Skin of body (tissue), 2 donors: ENCODE data around the gene GKAP1. TPM values are rescaled to one million over a fixed set of nuclear protein-coding genes. Genes with fewer than 3 reads are reported as not detected.
"Not testable (repeated sequence)": the region's sequence is repeated elsewhere in the genome, so short reads cannot be mapped to it uniquely, and the experiment has no call there.

Experiments
- DNase-seq: peaks from one replicate; lab custom pipeline; 2025; lab: John Stamatoyannopoulos, UW
- total RNA-seq: library from RNA; depleted of rRNA; stranded (reverse); fragments of >200 nt; gene quantifications from one replicate; pipeline ENCODE4 v1.2.3, GENCODE V29; 2014

Gene GKAP1
- total RNA-seq, 1 donor from 2014 or later: 5.6 TPM

DNA sequence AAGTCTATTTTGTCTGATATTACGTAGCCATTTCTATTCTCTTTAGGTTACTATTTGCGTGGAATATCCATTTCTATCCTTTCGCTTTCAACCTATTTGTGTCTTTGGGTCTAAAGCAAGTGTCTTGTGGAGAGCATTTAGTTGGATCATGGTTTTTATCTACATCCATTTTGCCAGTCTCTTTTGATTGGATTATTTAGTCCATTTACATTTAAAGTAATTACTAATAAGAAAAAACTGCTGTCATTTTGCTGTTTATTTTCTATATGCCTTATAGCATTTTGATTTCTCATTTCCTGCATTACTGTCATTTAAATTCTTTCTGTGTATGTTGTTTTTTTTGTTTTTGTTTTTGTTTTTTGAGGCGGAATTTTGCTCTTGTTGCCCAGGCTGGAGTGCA, 83.8 kb downstream of the GKAP1 start:
- DNase-seq: no peak

DNA sequence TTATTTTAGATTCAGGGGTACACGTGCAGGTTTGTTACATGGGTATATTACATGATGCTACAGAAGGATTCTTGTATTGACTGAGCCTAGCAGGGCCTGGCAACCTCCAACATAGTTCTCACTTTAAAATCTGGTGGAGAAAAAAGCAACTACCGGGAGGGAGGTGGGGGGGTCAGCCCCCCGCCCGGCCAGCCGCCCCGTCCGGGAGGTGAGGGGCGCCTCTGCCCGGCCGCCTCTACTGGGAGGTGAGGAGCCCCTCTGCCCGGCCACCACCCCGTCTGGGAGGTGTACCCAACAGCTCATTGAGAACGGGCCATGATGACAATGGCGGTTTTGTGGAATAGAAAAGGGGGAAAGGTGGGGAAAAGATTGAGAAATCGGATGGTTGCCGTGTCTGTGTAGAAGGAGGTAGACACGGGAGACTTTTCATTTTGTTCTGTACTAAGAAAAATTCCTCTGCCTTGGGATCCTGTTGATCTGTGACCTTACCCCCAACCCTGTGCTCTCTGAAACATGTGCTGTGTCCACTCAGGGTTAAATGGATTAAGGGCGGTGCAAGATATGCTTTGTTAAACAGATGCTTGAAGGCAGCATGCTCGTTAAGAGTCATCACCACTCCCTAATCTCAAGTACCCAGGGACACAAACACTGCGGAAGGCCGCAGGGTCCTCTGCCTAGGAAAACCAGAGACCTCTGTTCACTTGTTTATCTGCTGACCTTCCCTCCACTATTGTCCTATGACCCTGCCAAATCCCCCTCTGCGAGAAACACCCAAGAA, 88.8 kb downstream of the GKAP1 start:
- not testable (repeated sequence) for DNase-seq

DNA sequence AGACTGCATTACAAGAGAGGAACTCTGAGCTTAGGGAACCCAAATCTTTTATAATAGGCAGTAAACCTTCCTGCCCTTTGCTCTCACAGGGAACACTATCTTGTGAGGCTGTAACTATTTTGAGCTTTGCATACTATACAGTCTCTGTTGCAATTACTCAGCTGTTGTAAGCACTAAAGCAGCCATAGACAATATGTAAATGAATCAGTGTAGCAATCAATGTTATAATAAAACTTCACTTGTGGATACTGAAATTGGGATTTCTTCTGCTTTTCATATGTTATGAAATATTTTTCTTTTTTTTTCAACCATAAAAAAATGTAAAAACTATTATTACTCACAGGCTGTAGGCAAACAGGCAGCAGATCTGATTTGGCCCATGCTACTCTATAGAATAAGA, 93.1 kb downstream of the GKAP1 start:
- DNase-seq: no peak

DNA sequence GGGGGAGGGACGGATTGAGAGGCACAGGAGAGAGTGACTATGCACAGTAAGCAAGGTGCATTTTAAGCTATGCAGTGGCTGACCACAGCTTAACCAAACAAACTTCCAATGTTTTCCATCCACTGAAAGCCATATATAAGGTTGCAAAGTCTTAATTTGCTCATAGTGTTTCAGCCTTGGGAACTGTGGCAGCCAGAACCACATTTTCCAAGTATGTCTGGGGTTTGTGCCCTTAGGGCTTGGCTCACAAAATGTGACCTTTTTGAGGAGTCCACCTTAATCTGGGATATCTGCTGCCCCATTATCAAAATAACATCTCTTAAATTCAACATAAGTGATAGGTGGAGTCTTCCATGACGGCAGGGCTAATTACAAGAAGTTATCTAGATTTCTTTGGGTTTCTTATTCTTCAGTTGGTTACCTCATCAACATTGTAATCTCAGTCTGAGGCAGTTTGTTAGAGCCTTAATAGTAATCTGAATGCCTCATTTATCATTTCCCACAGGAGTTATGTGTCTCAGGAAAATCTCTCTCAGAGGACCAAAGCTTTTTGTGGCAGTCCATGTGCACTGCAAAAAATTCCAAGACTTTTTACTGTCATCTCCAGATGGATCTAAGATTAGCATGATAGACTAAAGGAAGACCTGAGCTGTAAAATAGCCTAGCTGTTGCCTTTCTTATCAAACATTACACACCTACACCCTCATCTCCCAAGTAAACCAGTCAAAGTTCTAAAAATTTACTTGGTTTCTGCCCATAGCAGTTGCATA, 94.7 kb downstream of the GKAP1 start:
- no peak for DNase-seq

DNA sequence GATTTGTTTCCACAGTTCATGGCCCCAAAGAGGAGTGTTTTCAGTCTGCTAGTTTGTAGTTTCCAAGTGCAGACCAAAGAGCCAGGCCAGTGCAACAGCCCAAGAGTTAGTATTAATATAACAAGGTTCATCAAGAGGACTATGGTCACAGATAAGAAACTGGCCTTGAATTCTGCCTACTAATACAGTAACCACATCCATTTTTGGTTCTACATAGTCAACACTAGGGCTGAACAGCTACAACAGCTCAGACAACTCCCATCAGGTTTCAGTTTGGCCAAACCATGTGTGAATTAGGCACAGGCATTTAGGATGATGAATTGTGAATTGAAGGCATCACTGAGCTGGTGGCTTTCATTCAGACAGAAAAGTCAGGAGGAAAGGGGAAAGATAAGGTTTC, 96.1 kb downstream of the GKAP1 start:
- DNase-seq: no peak

DNA sequence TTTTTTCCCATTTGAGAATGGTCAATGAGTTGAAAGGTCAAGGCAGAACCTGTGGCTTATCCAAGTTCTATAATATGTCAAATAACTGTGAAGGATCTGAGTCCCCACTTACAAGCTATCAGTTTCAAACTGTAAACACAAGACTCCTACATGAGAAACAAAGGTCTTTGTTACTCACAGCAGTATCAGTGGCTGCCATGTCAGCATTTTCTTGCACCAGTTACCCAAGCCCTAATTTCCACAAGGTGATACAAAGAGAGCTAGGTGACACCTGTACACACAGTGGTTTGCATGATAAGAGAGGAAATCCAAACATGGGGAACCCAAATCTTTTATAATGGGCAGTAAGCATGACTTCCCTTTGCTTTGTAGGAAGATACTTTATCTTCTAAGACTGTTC, 101.8 kb downstream of the GKAP1 start:
- no peak for DNase-seq

DNA sequence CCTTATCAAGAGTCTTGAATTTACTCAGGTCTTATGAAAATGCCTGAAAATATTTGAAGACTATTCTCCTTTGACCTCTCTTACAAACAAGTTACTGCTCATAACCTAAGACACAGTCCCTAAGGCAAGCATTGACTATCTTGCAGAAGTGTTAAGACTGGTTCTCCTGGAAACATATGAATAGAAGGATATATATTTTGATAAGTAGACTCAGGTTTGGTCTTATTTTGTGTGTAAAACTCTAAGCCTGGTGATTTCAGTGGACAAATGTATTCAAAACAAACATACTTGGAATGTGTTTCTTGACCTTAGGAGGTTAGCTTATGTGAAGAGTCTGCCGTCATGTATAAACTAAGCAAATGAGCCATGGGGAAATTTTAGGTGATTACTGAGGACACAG, 102.3 kb downstream of the GKAP1 start:
- no peak for DNase-seq

DNA sequence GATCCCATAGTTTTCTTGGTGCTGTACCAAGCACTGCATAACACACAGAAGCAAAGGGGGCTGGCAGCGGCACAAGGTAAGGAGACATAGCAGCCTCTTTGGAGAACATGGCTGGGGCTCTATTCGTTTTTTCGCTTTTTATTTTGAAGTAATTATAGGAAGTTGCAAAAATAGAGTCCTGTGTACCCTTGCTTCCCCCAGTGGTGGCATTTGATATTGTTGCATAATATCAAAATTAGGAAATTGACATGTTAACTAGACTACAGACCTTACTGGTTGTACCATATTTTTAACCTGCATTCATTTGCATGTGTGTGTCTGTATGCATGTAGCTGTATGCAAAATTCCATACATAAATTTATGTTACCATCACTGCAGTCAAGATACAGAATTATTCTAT, 103.2 kb downstream of the GKAP1 start:
- no peak for DNase-seq

DNA sequence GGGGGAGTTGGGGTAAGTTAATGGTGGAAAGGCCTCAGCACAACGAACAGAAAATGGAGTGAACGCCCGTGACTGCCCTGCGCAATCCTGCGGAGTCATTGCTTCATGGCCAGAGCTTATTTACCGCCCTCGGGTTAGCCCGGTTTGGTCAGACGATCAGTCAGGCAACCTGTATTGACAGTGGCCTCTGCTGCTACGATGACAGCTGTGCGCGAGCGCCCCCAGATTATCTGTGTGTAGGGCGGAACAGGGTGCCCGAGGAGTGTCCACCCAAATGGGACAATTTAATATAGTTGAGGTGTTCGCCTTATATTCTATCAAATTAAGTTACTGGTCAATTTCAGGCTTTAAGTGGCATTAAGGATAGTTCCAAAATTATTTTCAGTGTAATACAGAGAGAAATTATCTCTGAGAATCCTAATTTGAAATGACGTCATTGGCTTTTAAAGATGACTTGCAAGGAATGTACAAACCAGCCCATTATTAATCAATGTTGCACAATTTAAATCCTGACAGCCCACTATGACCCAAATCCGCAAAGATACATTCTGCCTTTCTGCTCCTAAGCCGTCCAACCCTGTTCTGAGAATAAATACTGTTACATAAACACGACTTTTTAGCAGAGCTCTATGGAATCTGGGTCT, 108.9 kb downstream of the GKAP1 start:
- peak; percentile 71 for DNase-seq

DNA sequence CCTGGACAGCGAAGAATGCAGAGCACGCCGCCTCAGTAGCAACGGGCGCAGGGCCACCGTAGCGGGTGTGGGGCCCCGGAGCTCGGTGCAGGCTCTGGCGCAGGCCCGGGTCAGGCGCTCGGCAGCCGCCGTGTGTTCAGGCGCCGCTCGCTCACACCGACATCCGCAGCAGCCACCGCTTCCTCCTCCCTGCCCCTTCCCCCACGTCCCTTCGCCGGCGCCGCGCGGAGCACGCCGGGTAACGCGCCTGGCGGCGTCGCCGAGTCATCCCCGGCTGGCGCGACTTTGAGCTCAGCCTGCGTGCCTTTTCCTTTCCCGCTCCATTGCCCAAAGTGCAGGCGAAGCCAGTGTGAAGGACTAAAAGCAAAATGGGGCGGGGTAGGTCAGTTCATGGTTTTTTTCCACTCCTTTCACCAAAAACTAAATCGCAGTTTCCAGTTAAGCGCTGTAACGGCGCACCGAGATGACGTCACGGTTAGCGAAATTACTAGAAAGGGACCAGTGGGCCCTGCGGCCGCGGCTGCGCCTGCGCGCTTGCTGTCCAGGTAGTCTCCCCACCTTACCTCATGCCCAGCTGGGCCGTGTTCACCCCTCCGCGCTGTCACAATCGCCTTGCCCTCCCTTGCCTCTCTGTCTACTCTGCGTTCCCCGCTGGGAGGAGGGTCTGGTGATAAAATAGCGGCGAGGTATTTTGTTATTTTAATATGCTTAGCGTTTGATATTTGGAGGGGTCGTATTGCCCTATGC, 109.6 kb downstream of the GKAP1 start, which contains the start of gene UBQLN1:
UBQLN1 (minus strand) TSS at position 191 of the 747 bp plus-strand sequence. CDS start 279 bp downstream, outside the sequence.
- peak; percentile 95 for DNase-seq

DNA sequence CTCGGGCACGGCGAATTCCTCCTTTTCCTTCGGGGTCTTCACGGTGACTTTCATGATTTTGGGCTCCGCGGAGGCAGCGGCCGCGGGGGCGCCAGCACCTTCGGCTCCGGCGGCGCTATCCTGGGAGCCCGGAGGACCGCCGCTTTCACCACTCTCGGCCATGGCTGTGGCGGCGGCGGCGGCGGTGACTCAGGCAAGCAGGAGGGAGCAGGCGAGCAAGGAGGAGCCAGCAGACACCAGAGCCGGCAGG, 110.1 kb downstream of the GKAP1 start:
- DNase-seq: no peak

DNA sequence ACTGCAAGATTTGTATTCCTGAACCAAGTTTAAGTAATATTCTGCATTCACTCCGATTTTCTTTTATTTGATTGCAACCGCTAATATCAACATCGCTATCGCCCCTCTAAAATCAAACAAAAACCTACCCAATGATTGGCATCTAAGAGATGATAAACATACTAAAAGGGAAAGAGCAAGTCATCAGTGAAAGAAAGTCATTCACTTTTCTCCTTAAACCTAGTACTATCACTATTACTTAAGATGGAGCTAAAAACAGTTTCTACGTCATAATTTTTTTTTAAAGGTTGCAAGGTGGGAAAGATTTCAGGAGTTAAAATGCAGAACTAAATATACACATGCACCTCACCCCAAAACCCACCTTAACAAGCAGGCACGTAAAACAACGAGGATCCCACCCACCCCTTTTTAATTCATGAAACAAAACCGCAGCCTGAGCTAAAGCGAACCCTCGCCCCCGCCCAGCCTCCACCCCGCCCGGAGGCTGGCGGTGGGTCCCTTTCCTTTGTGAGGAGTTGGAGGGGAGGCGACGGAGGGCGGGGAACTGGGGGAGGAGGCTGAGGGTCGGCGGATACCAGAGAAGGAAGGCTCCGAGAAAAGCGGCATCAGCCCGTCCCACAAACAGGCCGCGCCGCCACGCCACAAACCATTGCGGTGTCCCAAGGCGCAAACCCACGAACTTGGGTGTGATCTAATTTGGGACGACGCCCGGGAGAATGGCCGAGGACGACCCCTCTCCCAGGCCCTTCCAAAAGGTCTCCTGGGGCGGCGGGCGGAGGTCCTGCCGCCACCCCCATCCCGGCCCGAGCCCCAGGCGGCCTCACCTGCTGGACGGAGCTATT, 110.7 kb downstream of the GKAP1 start:
- peak; percentile 45 for DNase-seq

DNA sequence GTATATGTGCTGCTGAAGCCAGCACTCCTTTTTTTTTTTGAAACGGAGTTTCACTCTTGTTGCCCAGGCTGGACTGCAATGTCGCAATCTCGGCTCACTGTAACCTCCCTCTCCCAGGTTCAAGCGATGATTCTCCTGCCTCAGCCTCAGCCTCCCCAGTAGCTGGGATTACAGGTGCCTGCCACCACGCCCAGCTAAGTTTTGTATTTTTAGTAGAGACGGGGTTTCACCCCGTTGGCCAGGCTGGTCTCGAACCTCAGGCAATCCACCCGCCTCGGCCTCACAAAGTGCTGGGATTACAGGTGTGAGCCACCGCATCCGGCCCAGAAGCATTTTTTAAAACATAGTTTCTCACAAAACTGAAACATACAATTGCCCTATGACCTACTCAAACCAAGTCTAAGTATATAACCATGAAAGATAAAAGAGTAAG, 112.3 kb downstream of the GKAP1 start:
- DNase-seq: not testable (repeated sequence)

DNA sequence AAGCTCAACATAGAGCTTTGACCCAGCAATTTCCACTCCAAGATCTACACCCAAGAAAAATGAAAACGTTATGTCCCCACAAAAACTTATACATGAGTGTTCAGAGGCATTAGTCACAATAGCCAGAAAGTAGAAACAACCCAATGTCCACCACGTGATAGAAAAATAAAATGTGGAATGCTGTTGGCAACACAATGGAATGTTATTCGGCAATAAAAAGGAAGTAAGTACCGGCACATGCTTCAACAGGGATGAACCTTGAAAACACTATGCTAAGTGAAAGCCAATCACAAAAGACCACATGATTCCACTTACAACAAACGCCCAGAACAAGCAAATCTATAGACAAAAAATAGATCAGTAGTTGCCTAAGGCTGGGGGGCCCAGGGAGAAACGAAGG, 115.8 kb downstream of the GKAP1 start:
- DNase-seq: no peak

DNA sequence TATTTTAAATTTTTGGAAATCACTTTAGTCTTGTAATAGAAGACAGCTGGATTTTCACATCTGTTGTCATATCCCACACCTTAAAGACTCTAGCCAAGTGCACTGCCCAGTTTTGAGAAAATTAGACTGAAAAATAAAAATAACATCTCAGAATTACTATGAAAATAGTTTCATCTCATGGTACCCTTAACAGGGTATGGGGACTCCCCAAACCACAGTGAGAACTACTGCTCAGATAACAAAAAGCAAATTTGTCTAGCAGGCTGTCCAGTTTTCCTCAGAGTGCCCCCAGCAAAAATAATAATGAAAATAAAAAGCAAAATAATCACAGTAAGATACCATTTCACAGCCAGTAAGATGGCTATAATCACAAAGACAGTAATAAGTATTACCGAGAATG, 116.3 kb downstream of the GKAP1 start:
- DNase-seq: no peak

DNA sequence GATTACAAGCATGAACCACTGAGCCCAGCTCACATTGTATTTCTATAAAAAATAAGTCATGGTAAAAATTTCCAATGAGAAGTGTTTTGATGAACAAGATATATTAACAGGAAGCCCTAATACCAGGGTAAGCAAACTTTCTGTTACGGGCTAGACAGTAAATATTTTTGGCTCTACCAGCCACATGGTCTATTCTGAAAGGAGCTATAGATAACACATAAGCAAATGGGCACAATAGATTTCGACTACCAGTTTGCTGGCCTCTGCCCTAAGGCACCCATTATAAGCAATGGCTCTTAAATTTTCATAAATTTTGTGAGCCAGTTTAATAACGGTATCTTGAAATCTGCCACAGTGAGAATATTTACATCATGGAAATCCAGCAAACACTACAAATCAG, 118.0 kb downstream of the GKAP1 start:
- DNase-seq: no peak

DNA sequence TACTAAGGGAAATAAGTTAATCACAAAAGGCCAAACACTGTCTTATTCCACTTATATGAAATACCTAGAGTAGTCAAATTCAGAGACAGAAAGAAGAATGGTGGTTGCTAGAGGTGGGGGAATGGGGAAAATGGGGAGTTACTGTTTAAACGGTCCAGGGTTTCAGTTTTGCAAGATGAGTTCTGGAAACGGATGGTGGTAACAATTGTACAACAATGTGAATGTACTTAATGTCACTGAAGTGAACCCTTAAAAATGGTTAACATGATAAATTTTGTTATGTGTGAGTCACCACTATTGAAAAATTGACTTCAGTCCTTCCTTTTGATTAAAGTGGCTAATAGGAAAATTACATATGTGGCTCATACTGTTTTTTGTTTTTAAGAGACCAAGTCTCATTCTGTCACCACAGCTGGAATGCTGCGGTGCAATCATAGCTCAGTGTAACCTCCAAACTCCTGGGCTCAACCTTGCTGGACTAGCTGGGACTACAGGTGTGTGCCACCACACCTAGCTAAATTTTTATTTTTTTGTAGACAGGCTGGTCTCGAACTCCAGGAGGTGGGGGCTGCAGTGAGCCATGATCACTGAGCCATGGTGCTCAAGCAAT, 118.5 kb downstream of the GKAP1 start:
- no peak for DNase-seq

DNA sequence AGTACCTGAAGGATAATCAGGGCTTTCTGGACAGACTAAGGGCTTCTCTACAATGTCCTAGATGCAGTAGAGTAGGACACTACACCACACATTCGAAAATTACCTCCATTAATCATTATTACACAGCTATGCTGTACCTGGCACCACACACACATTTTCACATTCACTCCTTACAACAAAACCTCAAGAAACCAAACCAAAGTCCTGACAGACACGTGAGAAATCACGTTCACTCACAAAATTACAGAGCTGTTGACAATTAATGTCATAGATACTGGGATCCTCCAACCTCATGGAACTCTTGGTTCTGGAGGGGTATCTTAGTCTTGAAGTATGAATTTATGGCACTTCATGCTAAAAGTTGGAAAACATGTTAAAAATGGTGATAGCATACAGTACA, 126.1 kb downstream of the GKAP1 start:
- no peak for DNase-seq
